Gastroesophageal sphincter (tissue), 3 donors: ENCODE data around the gene PSME1.
A peak's percentile ranks its signal among the peaks of the same experiment; 100 is the strongest.

ENCODE experiments used
- CTCF ChIP-seq, 4 experiments: fragments of 200-600 bp in 2 of 4; fragments of 450-650 bp in 2 of 4; sonication (generic) in 1 of 4; IDR thresholded peaks; one replicate each; pipeline ENCODE4 v1.5.1; 2017 to 2019; ENCODE audit warnings: antibody characterized with exemption in 4 of 4, mild to moderate bottlenecking in 2 of 4, moderate library complexity in 2 of 4
- EP300 ChIP-seq: sonication (generic); formaldehyde crosslinking; IDR thresholded peaks from one replicate; pipeline ENCODE4 v1.6.1; 2017; ENCODE audit warnings: antibody characterized with exemption, mild to moderate bottlenecking
- POLR2A ChIP-seq, 2 donors: fragments of 450-650 bp; IDR thresholded peaks; one replicate each; pipeline ENCODE4 v1.6.1; 2017; ENCODE audit warnings: antibody characterized with exemption in 2 of 2, mild to moderate bottlenecking in 2 of 2, moderate library complexity in 1 of 2
- POLR2AphosphoS5 ChIP-seq: sonication (generic); formaldehyde crosslinking; IDR thresholded peaks from one replicate; pipeline ENCODE4 v1.6.1; 2017; ENCODE audit warnings: antibody characterized with exemption

- TF ChIP-seq CTCF (IDR thresholded peaks at IDR 0.05), result no peak
- TF ChIP-seq POLR2AphosphoS5, result peak; percentile 57
- TF ChIP-seq EP300, result no peak
- no peak for TF ChIP-seq POLR2A (IDR thresholded peaks at IDR 0.05)
These were observed 10.5 kb downstream of the PSME1 start, which contains the start of gene PSME2 for GRCh38 chr14:24146453-24146977.
